Activated naive CD8-positive, alpha-beta T cell treated with anti-CD3 and anti-CD28 coated beads, Interleukin-2, amount 10 ng/mL, durations not matched to agents 7 days and 5 days (primary cell): Measurements from ENCODE around the gene TULP3. TPM values are rescaled to one million over a fixed set of nuclear protein-coding genes. Genes with fewer than 3 reads are reported as not detected.
"Not testable (repeated sequence)": the region's sequence is repeated elsewhere in the genome, so short reads cannot be mapped to it uniquely, and the experiment has no call there.

Experiments
- ATAC-seq: fragments of 150-1000 bp; cut with Tn5 transposase; one replicate; pipeline ENCODE4 v1.10.0; 2021; ENCODE audit warnings: low read depth, moderate library complexity
- POLR2A ChIA-PET: fragments of 350-600 bp; sonication (Branson Sonifier 250); formaldehyde crosslinking; loops from one replicate; lab custom pipeline; 2021; ENCODE audit warnings: antibody characterized with exemption; lab: Charles Lee
- DNase-seq: peaks from one replicate; pipeline ENCODE4 v3.0.0; 2021
- H3K27ac Mint-ChIP-seq: one replicate; pipeline ENCODE4 v1.8.0; 2022; ENCODE audit warnings: mild to moderate bottlenecking, mixed read lengths
- H3K27me3 Mint-ChIP-seq: one replicate; pipeline ENCODE4 v1.8.0; 2022; ENCODE audit warnings: mild to moderate bottlenecking, moderate library complexity, mixed read lengths
- H3K36me3 Mint-ChIP-seq: one replicate; pipeline ENCODE4 v1.8.0; 2021; ENCODE audit warnings: mild to moderate bottlenecking, mixed read lengths
- H3K4me1 Mint-ChIP-seq: one replicate; pipeline ENCODE4 v1.8.0; 2021; ENCODE audit warnings: mixed read lengths
- H3K4me3 Mint-ChIP-seq: one replicate; pipeline ENCODE4 v1.8.0; 2022; ENCODE audit warnings: mild to moderate bottlenecking, moderate library complexity, mixed read lengths
- H3K9me3 Mint-ChIP-seq: one replicate; pipeline ENCODE4 v1.8.0; 2021; ENCODE audit warnings: mixed read lengths
- total RNA-seq, 2 experiments: library from RNA; stranded (reverse); gene quantifications; one replicate each; pipeline ENCODE4 v1.2.3, GENCODE V29; 2021

Gene TULP3
- total RNA-seq, 2 experiments from 2014 or later: 8.1 TPM

- POLR2A ChIA-PET: interaction anchor here (1.9 kb wide), 1 partner anchor 18 kb away, joined by 5 read pairs; the partner anchor contains the start of genes FOXM1 and RHNO1
- H3K4me1 Mint-ChIP-seq: peaks cover 2% of the 10 kb centered on the region
- DNase-seq: no peak
- ATAC-seq: no peak
- no peak overlapping the region for H3K27ac Mint-ChIP-seq
- H3K9me3 Mint-ChIP-seq: no peaks in the 10 kb centered on the region
- H3K36me3 Mint-ChIP-seq: peaks cover 33% of the 10 kb centered on the region
- no peak overlapping the region for H3K4me3 Mint-ChIP-seq
- H3K27me3 Mint-ChIP-seq: no peaks in the 10 kb centered on the region
Measured at GRCh38 chr12:2858944-2859421, 31.7 kb upstream of the TULP3 start.

DNA sequence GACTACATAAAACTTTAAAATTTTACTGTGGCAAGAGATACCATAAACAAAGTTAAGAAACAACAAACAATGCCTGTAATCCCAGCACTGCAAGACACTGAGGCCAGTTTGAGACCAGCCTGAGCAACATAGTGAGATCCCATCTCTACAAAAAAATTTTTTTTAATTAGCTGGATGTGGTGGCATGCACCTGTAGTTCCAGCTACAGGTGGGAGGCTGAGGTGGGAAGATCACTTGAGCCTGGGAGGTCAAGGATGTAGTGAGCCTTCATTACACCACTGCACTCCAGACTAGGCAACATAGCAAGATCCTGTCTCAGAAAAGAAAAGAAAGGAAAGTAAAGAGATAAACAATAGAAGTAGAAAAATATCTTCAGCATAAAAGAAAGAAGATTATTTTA lies 30.5 kb upstream of the TULP3 start:
- H3K27me3 Mint-ChIP-seq: no peaks in the 10 kb centered on the region
- H3K27ac Mint-ChIP-seq: no peak overlapping the region
- POLR2A ChIA-PET: no interaction called here
- ATAC-seq (no peak), DNase-seq (no peak)
- no peak overlapping the region for H3K4me3 Mint-ChIP-seq
- H3K36me3 Mint-ChIP-seq: peaks cover 36% of the 10 kb centered on the region
- H3K9me3 Mint-ChIP-seq: no peaks in the 10 kb centered on the region
- peaks cover 2% of the 10 kb centered on the region for H3K4me1 Mint-ChIP-seq

DNA sequence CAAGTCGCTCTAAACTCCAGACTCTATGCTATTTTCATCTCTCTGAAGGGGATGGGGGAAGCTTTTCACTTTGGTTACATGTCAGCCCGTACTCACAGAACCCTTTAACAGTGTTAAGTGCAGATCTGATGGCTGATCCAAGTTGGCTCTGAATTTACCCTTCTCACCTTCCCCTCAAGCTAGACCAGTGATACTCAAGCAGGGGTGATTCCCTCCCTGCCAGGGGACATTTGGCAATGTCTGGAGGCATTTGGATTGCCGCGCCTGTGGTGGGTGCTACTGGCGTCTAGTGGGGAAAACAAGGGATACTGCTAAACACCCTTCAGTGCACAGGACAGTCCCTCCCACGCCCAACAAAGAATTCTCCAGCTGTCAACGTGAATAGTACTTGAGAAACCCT lies 27.8 kb upstream of the TULP3 start:
- ATAC-seq (no peak), DNase-seq (no peak)
- Mint-ChIP-seq H3K9me3 (no peaks in the 10 kb centered on the region), H3K27ac (no peak overlapping the region), H3K27me3 (no peaks in the 10 kb centered on the region), H3K4me1 (no peaks in the 10 kb centered on the region), H3K4me3 (no peak overlapping the region), H3K36me3 (peaks cover 47% of the 10 kb centered on the region)
- POLR2A ChIA-PET: interaction anchor here (1.2 kb wide), 2 partner anchors 11 to 14 kb away, joined by 3 to 8 read pairs; partner anchors contain the start of genes FOXM1 and RHNO1

DNA sequence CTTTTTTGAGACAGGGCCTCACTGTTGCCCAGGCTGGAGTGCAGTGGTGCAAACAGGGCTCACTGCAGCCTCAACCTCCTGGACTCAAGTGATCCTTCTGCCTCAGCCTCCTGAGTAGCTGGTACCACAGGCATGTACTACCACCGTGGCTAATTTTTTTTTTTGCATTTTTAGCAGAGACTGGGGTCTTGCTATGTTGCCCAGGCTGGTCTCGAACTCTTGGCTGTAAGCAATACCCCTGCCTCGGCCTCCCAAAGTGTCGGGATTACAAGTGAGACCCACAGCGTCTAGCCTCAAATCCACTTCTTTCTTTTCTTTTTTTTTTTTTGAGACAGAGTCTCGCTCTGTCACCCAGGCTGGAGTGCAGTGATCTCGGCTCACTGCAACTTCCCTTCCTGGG lies 27.3 kb upstream of the TULP3 start:
- not testable (repeated sequence) for H3K4me1 Mint-ChIP-seq, H3K9me3 Mint-ChIP-seq, H3K27me3 Mint-ChIP-seq, ATAC-seq, H3K4me3 Mint-ChIP-seq, H3K27ac Mint-ChIP-seq, DNase-seq
- peaks cover 49% of the 10 kb centered on the region for H3K36me3 Mint-ChIP-seq
- POLR2A ChIA-PET: interaction anchor here (1.2 to 1.5 kb wide), 3 partner anchors 11 to 14 kb away, joined by 3 to 8 read pairs (median 5); partner anchors contain the start of genes FOXM1 and RHNO1

DNA sequence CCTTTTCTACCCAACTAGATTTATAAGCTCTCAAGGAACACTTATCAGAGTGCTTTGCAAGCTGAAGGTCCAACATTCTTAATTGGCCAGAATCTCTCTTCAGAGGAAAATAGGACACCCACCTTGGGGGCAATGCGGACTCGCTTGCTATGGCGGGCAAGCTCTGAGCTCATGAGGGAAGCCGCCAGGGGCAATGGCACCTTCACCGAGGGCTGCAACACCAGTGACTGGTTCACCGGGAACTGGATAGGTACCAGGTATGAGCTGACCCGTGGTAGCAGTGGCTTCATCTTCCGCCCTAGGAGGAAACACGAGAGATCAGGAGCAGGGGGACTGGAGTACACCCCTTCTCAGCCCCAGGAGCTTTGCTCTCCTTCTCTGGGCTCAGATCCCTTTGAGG lies 26.5 kb upstream of the TULP3 start:
- H3K4me1 Mint-ChIP-seq: no peaks in the 10 kb centered on the region
- no peak overlapping the region for H3K4me3 Mint-ChIP-seq
- peaks cover 48% of the 10 kb centered on the region for H3K36me3 Mint-ChIP-seq
- no peak for ATAC-seq
- DNase-seq: no peak
- no peaks in the 10 kb centered on the region for H3K9me3 Mint-ChIP-seq
- H3K27ac Mint-ChIP-seq: no peak overlapping the region
- POLR2A ChIA-PET: interaction anchor here (0.7 to 1.5 kb wide), 2 partner anchors 11 to 12 kb away, joined by 3 to 5 read pairs; partner anchors contain the start of gene FOXM1
- no peaks in the 10 kb centered on the region for H3K27me3 Mint-ChIP-seq

- DNase-seq, H3K4me3 Mint-ChIP-seq, H3K27ac Mint-ChIP-seq, POLR2A ChIA-PET, H3K4me1 Mint-ChIP-seq, H3K27me3 Mint-ChIP-seq, ATAC-seq, H3K9me3 Mint-ChIP-seq: not testable (repeated sequence)
- H3K36me3 Mint-ChIP-seq: peaks cover 31% of the 10 kb centered on the region
Measured at GRCh38 chr12:2868986-2869632, 21.6 kb upstream of the TULP3 start.

DNA sequence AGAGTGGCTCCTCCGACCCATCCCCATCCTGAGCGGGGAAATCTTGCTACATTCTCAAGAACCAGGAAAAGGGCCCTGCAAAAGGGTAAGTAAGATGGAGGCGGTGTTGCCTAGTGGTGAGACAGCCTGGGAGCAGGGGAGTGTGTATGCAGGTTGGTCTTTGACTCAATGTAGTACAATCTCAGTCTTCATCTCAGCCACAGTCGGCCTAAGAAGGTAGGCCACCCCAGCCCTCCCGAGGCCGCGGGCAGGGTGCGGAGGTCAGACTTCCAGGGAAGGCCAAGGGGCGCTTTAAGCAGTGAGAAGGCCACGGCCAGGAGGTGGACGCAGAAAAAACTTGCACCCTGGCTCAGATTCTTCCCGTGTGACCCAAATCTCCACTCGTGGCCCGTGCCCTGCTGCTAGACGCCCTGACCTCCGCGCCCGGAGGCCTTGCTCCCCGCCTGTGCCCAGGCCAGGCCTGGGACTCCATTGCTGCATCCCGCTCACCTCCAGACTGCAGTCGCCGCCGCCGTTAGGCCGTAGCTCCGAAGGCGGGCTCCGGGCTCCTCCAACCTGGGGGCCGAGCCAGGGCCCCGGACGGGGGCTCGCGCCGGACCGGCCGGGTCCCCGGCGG lies 14.2 kb upstream of the TULP3 start:
- no peaks in the 10 kb centered on the region for H3K9me3 Mint-ChIP-seq
- peaks cover 37% of the 10 kb centered on the region for H3K36me3 Mint-ChIP-seq
- H3K27me3 Mint-ChIP-seq: no peaks in the 10 kb centered on the region
- ATAC-seq: peak; percentile 64
- no peak for DNase-seq
- H3K4me3 Mint-ChIP-seq: peak overlapping the region; percentile 97
- peaks cover 28% of the 10 kb centered on the region for H3K4me1 Mint-ChIP-seq
- peak overlapping the region; percentile 90 for H3K27ac Mint-ChIP-seq
- POLR2A ChIA-PET: interaction anchor here (0.8 to 2.3 kb wide), 13 partner anchors 9 to 185 kb away, joined by 3 to 12 read pairs (median 5); partner anchors contain the start of genes FKBP4 and TULP3

- Mint-ChIP-seq H3K27ac (peak within 1 kb of the TSS; percentile 96), H3K27me3 (no peaks in the 10 kb centered on the region), H3K4me1 (peaks cover 28% of the 10 kb centered on the region), H3K9me3 (no peaks in the 10 kb centered on the region), H3K4me3 (peak within 1 kb of the TSS; percentile 98), H3K36me3 (peaks cover 34% of the 10 kb centered on the region)
- ATAC-seq: peak; percentile 77
- DNase-seq: peak; percentile 92
- POLR2A ChIA-PET: interaction anchor here (0.8 to 2.3 kb wide), 13 partner anchors 8 to 186 kb away, joined by 3 to 12 read pairs (median 5); partner anchors contain the start of genes FKBP4 and TULP3
Measured at GRCh38 chr12:2877047-2877952, 13.4 kb upstream of the TULP3 start, which contains the start of the genes FOXM1 and RHNO1. FOXM1 (minus strand) TSS chr12:2877174; CDS start chr12:2874478, 2,696 bp downstream. RHNO1 (plus strand) TSS chr12:2877223; CDS start chr12:2885367, 8,144 bp downstream.

GRCh38 chr12:2877953-2878732 lies 12.5 kb upstream of the TULP3 start:
- Mint-ChIP-seq H3K27ac (peak overlapping the region; percentile 96), H3K4me1 (peaks cover 32% of the 10 kb centered on the region), H3K36me3 (peaks cover 34% of the 10 kb centered on the region), H3K4me3 (peak overlapping the region; percentile 98), H3K9me3 (no peaks in the 10 kb centered on the region), H3K27me3 (no peaks in the 10 kb centered on the region)
- ATAC-seq (no peak), DNase-seq (no peak)
- POLR2A ChIA-PET: interaction anchor here (1.0 to 3.4 kb wide), 6 partner anchors 7 to 83 kb away, joined by 3 to 18 read pairs (median 10); partner anchors contain the start of genes FKBP4 and TULP3

- H3K27me3 Mint-ChIP-seq: no peaks in the 10 kb centered on the region
- ATAC-seq (peak; percentile 41), DNase-seq (no peak)
- peaks cover 33% of the 10 kb centered on the region for H3K36me3 Mint-ChIP-seq
- no peaks in the 10 kb centered on the region for H3K9me3 Mint-ChIP-seq
- POLR2A ChIA-PET: interaction anchor here (1.2 to 3.4 kb wide), 2 partner anchors 11 to 25 kb away, joined by 3 to 18 read pairs; partner anchors contain the start of gene TULP3
- peak overlapping the region; percentile 82 for H3K27ac Mint-ChIP-seq
- peaks cover 37% of the 10 kb centered on the region for H3K4me1 Mint-ChIP-seq
- peak overlapping the region; percentile 74 for H3K4me3 Mint-ChIP-seq
Measured at GRCh38 chr12:2879853-2880252, 10.8 kb upstream of the TULP3 start.

- no peak for ATAC-seq
- no peaks in the 10 kb centered on the region for H3K27me3 Mint-ChIP-seq
- peaks cover 25% of the 10 kb centered on the region for H3K36me3 Mint-ChIP-seq
- no peak overlapping the region for H3K27ac Mint-ChIP-seq
- H3K9me3 Mint-ChIP-seq: no peaks in the 10 kb centered on the region
- POLR2A ChIA-PET: interaction anchor here (0.7 to 1.2 kb wide), 2 partner anchors 8 to 1762 kb away, joined by 5 to 7 read pairs; partner anchors contain the start of genes FOXM1 and RHNO1
- no peak overlapping the region for H3K4me3 Mint-ChIP-seq
- DNase-seq: no peak
- peaks cover 26% of the 10 kb centered on the region for H3K4me1 Mint-ChIP-seq
Measured at GRCh38 chr12:2884810-2885209, 5.9 kb upstream of the TULP3 start.
